Lower leg skin (tissue), 3 donors: Measurements from ENCODE around the gene LRRC8B.

ENCODE experiments used
- POLR2A ChIP-seq, 2 donors: fragments of 450-650 bp; IDR thresholded peaks; one replicate each; pipeline ENCODE4 v1.6.1; 2016 to 2017; ENCODE audit warnings: antibody characterized with exemption in 2 of 2, mild to moderate bottlenecking in 1 of 2, moderate library complexity in 1 of 2
- TF ChIP-seq, protein P1 (sequence below), 3 donors: fragments of 450-650 bp; IDR thresholded peaks; one replicate each; pipeline ENCODE4 v1.5.1; 2016; ENCODE audit warnings: antibody characterized with exemption in 3 of 3, mild to moderate bottlenecking in 3 of 3, moderate library complexity in 2 of 3

DNA sequence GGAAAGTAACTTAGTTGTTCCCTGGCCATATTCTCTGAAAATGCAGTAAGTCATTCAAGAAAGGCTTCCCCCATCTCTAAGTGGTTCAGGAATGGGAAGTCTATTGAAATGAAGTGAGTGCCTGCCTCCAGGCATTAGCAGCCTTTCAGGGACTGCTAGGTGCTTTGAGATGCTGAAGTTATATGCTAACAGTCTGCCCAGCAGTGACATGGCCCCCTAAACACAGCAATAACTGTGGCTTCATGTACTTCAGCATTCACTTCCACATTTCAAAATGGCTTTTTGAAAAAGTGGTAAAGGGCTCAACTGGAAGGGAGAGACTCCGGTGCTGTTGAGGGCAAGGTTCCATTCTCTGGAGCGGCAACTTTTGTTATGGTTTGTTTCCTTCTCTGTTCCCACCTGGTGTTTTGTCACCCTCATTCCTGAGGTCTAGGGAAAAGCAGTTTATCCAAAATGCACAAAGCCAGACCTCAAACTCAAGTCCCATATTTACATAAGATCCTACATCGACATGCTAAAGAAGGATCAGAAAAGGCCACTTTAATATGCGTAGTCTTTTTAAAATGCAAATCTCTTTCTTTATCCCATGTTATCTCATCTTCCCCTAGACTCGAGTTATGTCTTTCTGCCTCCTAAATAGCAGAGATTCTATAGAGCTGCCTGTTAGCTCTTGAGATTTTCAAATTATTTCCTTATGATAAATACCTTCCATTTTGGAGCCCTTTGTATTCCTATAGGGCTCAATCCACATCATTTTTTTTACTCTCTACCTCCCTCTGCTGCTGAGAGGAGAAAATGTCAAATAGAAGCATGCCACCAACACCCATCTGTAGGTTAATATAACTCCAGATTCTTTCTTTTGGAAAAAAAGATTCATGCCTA lies 74.1 kb downstream of the LRRC8B start:
- TF ChIP-seq, protein P1, sequence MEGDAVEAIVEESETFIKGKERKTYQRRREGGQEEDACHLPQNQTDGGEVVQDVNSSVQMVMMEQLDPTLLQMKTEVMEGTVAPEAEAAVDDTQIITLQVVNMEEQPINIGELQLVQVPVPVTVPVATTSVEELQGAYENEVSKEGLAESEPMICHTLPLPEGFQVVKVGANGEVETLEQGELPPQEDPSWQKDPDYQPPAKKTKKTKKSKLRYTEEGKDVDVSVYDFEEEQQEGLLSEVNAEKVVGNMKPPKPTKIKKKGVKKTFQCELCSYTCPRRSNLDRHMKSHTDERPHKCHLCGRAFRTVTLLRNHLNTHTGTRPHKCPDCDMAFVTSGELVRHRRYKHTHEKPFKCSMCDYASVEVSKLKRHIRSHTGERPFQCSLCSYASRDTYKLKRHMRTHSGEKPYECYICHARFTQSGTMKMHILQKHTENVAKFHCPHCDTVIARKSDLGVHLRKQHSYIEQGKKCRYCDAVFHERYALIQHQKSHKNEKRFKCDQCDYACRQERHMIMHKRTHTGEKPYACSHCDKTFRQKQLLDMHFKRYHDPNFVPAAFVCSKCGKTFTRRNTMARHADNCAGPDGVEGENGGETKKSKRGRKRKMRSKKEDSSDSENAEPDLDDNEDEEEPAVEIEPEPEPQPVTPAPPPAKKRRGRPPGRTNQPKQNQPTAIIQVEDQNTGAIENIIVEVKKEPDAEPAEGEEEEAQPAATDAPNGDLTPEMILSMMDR (IDR thresholded peaks at IDR 0.05) = no peak
- TF ChIP-seq POLR2A (IDR thresholded peaks at IDR 0.05) = no peak
